GM12878 (cell line): ENCODE measurements around the gene C1orf141. TPM values are rescaled to one million over a fixed set of nuclear protein-coding genes. Genes with fewer than 3 reads are reported as not detected.

Source experiments
- BACH1 ChIP-seq: fragments of 450-650 bp; IDR thresholded peaks from 2 replicates; pipeline ENCODE4 v1.6.1; 2017; ENCODE audit warnings: mild to moderate bottlenecking, borderline replicate concordance
- BCL11A ChIP-seq: IDR thresholded peaks from 2 replicates; pipeline ENCODE4 v1.6.1; 2011; ENCODE audit warnings: low read depth, low read length
- BMI1 ChIP-seq: fragments of 450-650 bp; IDR thresholded peaks from 2 replicates; pipeline ENCODE4 v1.6.1; 2016; ENCODE audit warnings: mild to moderate bottlenecking, moderate library complexity, borderline replicate concordance
- EGR1 ChIP-seq, 2 experiments: IDR thresholded peaks; 1 replicate in 1 of 2; 2 replicates in 1 of 2; pipeline ENCODE4 v1.6.1; 2011 to 2012; ENCODE audit warnings: low read depth in 2 of 2, low read length in 2 of 2, borderline replicate concordance in 1 of 2, mild to moderate bottlenecking in 1 of 2, moderate library complexity in 1 of 2
- GABPA ChIP-seq: IDR thresholded peaks from 2 replicates; pipeline ENCODE4 v1.6.1; 2014; ENCODE audit warnings: antibody characterized with exemption, low read depth, mild to moderate bottlenecking, inconsistent platforms
- MTA2 ChIP-seq: fragments of 450-650 bp; IDR thresholded peaks from 2 replicates; pipeline ENCODE4 v1.6.1; 2016; ENCODE audit warnings: low read depth, mild to moderate bottlenecking, moderate library complexity
- MXI1 ChIP-seq: fragments of 150-350 bp; IDR thresholded peaks from 2 replicates; pipeline ENCODE4 v1.6.1; 2011; ENCODE audit warnings: low read depth, mild to moderate bottlenecking, inconsistent platforms, low read length, improper control_type of control experiment
- MYB ChIP-seq: fragments of 150-350 bp; IDR thresholded peaks from 2 replicates; pipeline ENCODE4 v1.6.1; 2014; ENCODE audit warnings: mild to moderate bottlenecking, low read depth, low read length, borderline replicate concordance
- MYC ChIP-seq: IDR thresholded peaks from 2 replicates; pipeline ENCODE4 v1.6.1; 2011; ENCODE audit warnings: mild to moderate bottlenecking, low read length, moderate library complexity, inconsistent platforms; ENCODE audit not compliant: insufficient read depth, insufficient replicate concordance, insufficient read length, severe bottlenecking
- NRF1 ChIP-seq: conservative IDR thresholded peaks from 2 replicates; pipeline ENCODE4 v1.6.1; 2011; ENCODE audit warnings: mild to moderate bottlenecking, low read depth, low read length, improper control_type of control experiment
- POLR2AphosphoS2 ChIP-seq: IDR thresholded peaks from 2 replicates; pipeline ENCODE4 v1.6.1; 2011; ENCODE audit warnings: low read depth, mild to moderate bottlenecking, low read length, improper control_type of control experiment, moderate library complexity
- RAD21 ChIP-seq: IDR thresholded peaks from 2 replicates; pipeline ENCODE4 v1.6.1; 2011; ENCODE audit warnings: mild to moderate bottlenecking, low read depth, low read length, moderate library complexity; ENCODE audit not compliant: insufficient read depth
- RB1 ChIP-seq: fragments of 450-650 bp; formaldehyde crosslinking; IDR thresholded peaks from 2 replicates; pipeline ENCODE4 v1.6.1; 2017; ENCODE audit warnings: mild to moderate bottlenecking, borderline replicate concordance
- RCOR1 ChIP-seq: conservative IDR thresholded peaks from 2 replicates; pipeline ENCODE4 v1.6.1; 2012; ENCODE audit warnings: low read depth, low read length, improper control_type of control experiment
- RFX5 ChIP-seq: IDR thresholded peaks from 2 replicates; pipeline ENCODE4 v1.6.1; 2011; ENCODE audit warnings: low read depth, low read length, improper control_type of control experiment
- RUNX3 ChIP-seq: IDR thresholded peaks from 2 replicates; pipeline ENCODE4 v1.6.1; 2012; ENCODE audit warnings: low read length, inconsistent platforms
- SMAD1 ChIP-seq: fragments of 450-650 bp; IDR thresholded peaks from 2 replicates; pipeline ENCODE4 v1.6.1; 2018; ENCODE audit warnings: mild to moderate bottlenecking, low read depth; ENCODE audit not compliant: partially characterized antibody
- SREBF2 ChIP-seq: IDR thresholded peaks from 2 replicates; pipeline ENCODE4 v1.6.1; 2012; ENCODE audit warnings: mild to moderate bottlenecking, low read length
- STAT3 ChIP-seq: IDR thresholded peaks from 2 replicates; pipeline ENCODE4 v1.6.1; 2011; ENCODE audit warnings: low read depth, low read length, improper control_type of control experiment
- TAF1 ChIP-seq: IDR thresholded peaks from 2 replicates; pipeline ENCODE4 v1.6.1; 2011; ENCODE audit warnings: mild to moderate bottlenecking, low read depth, low read length, borderline replicate concordance
- ZNF622 ChIP-seq: fragments of 450-650 bp; IDR thresholded peaks from 2 replicates; pipeline ENCODE4 v1.6.1; 2017; ENCODE audit warnings: mild to moderate bottlenecking, inconsistent platforms
- ZSCAN29 ChIP-seq: fragments of 450-650 bp; IDR thresholded peaks from 2 replicates; pipeline ENCODE4 v1.6.1; 2017; ENCODE audit warnings: mild to moderate bottlenecking, moderate library complexity
- polyA plus RNA-seq, 11 experiments: library from polyadenylated mRNA; depleted of rRNA in 4 of 11; unstranded in 6 of 11; stranded (reverse) in 5 of 11; fragments of >200 nt; fragmentation: Nextera tagmentation in 4 of 11; fragmentation: Illumina TruSeq in 1 of 11; extraction: Ambion mirVana in 4 of 11; extraction: Trizol in 1 of 11; gene quantifications; 1 replicate in 1 of 11; 2 replicates in 10 of 11; pipeline versions ENCODE4 v1.2.1 to v1.2.3, GENCODE V29; 2011 to 2016; ENCODE audit warnings: inconsistent platforms in 2 of 11, missing spikeins in 2 of 11, low read depth in 1 of 11
- total RNA-seq, 4 experiments: library from RNA; depleted of rRNA in 3 of 4; stranded (reverse); fragments of >200 nt in 3 of 4; fragmentation: Illumina TruSeq in 1 of 4; extraction: Trizol in 1 of 4; gene quantifications; 2 replicates each; pipeline versions ENCODE4 v1.2.1 to v1.2.3, GENCODE V29; 2013 to 2021
- TF ChIP-seq, protein P1 (sequence below): fragments of 450-650 bp; formaldehyde crosslinking; IDR thresholded peaks from 2 replicates; pipeline ENCODE4 v1.5.0; 2022; ENCODE audit warnings: mild to moderate bottlenecking, missing genetic modification characterization
- TF ChIP-seq, protein P2 (sequence below): fragments of 450-650 bp; IDR thresholded peaks from 2 replicates; pipeline ENCODE4 v1.6.1; 2016; ENCODE audit warnings: mild to moderate bottlenecking
- TF ChIP-seq, protein P3 (sequence below): IDR thresholded peaks from 2 replicates; pipeline ENCODE4 v1.6.1; 2011; ENCODE audit warnings: low read depth, low read length, improper control_type of control experiment, borderline replicate concordance

Gene C1orf141
- total and polyA plus RNA-seq, 10 of the 15 experiments (the other 5 are each of a cell fraction or from before 2014, with no cell fraction given) = not detected

DNA sequence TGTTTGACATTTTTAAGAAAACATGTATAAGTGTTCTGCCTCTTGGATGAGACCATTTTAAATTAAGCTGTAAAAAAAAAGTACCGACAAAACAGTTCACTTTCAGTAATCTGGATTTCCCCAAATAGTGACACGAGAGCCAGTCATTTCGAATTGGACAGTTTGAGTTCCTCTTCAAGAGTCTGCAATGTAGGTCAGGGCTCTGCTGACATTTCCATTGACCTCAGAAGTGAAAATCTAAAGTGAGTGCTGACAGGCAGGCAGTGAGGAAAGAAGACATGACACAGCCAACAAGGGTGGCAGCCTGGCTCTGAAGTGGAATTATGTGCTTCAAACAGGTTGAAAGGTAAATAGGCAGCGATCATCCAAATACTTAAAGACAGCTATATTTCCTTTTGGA is 31.4 kb upstream of the C1orf141 start, which contains the start of gene IL23R (continued):
- TF ChIP-seq, protein P1, sequence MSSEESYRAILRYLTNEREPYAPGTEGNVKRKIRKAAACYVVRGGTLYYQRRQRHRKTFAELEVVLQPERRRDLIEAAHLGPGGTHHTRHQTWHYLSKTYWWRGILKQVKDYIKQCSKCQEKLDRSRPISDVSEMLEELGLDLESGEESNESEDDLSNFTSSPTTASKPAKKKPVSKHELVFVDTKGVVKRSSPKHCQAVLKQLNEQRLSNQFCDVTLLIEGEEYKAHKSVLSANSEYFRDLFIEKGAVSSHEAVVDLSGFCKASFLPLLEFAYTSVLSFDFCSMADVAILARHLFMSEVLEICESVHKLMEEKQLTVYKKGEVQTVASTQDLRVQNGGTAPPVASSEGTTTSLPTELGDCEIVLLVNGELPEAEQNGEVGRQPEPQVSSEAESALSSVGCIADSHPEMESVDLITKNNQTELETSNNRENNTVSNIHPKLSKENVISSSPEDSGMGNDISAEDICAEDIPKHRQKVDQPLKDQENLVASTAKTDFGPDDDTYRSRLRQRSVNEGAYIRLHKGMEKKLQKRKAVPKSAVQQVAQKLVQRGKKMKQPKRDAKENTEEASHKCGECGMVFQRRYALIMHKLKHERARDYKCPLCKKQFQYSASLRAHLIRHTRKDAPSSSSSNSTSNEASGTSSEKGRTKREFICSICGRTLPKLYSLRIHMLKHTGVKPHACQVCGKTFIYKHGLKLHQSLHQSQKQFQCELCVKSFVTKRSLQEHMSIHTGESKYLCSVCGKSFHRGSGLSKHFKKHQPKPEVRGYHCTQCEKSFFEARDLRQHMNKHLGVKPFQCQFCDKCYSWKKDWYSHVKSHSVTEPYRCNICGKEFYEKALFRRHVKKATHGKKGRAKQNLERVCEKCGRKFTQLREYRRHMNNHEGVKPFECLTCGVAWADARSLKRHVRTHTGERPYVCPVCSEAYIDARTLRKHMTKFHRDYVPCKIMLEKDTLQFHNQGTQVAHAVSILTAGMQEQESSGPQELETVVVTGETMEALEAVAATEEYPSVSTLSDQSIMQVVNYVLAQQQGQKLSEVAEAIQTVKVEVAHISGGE (CRISPR knock-in tag) = no peak
- peak; percentile 57; the same call in 1 of the 2 replicates for TF ChIP-seq BACH1
- TF ChIP-seq TAF1 = 0 out of 2 replicates have a peak, but pooled peaks have one; percentile 55
- TF ChIP-seq NRF1 = no peak
- no peak for TF ChIP-seq MYC
- peak; percentile 82; the same call in 1 of the 2 replicates for TF ChIP-seq STAT3
- TF ChIP-seq RCOR1 = 0 out of 2 replicates have a peak, but pooled peaks have one; percentile 28
- TF ChIP-seq SREBF2 = no peak
- 0 out of 2 replicates have a peak, but pooled peaks have one; percentile 8 for TF ChIP-seq RAD21
- TF ChIP-seq ZNF622 = no peak
- TF ChIP-seq MXI1 = 0 out of 2 replicates have a peak, but pooled peaks have one; percentile 49
- TF ChIP-seq RB1 = no peak
- no peak for TF ChIP-seq RFX5
- TF ChIP-seq, protein P2, sequence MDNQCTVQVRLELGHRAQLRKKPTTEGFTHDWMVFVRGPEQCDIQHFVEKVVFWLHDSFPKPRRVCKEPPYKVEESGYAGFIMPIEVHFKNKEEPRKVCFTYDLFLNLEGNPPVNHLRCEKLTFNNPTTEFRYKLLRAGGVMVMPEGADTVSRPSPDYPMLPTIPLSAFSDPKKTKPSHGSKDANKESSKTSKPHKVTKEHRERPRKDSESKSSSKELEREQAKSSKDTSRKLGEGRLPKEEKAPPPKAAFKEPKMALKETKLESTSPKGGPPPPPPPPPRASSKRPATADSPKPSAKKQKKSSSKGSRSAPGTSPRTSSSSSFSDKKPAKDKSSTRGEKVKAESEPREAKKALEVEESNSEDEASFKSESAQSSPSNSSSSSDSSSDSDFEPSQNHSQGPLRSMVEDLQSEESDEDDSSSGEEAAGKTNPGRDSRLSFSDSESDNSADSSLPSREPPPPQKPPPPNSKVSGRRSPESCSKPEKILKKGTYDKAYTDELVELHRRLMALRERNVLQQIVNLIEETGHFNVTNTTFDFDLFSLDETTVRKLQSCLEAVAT = peak; percentile 72
- TF ChIP-seq GABPA = 0 out of 2 replicates have a peak, but pooled peaks have one; percentile 39
- TF ChIP-seq, protein P3, sequence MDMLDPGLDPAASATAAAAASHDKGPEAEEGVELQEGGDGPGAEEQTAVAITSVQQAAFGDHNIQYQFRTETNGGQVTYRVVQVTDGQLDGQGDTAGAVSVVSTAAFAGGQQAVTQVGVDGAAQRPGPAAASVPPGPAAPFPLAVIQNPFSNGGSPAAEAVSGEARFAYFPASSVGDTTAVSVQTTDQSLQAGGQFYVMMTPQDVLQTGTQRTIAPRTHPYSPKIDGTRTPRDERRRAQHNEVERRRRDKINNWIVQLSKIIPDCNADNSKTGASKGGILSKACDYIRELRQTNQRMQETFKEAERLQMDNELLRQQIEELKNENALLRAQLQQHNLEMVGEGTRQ = no peak
- 0 out of 2 replicates have a peak, but pooled peaks have one; percentile 23 for TF ChIP-seq MYB
- TF ChIP-seq BMI1 = no peak
- TF ChIP-seq MTA2 = peak; percentile 80
- TF ChIP-seq EGR1 (IDR thresholded peaks at IDR 0.05; ENCODE audit: borderline replicate concordance in 1 of 2, low read depth in 2 of 2, low read length in 2 of 2) = no peak
- TF ChIP-seq SMAD1 = peak; percentile 42
- peak; percentile 83 for TF ChIP-seq RUNX3
- TF ChIP-seq ZSCAN29 = no peak
- no peak for TF ChIP-seq POLR2AphosphoS2
- TF ChIP-seq BCL11A = peak; percentile 84; the same call in 1 of the 2 replicates
